Measurements from ENCODE around the gene PPT1. TPM values are rescaled to one million over a fixed set of nuclear protein-coding genes. Genes with fewer than 3 reads are reported as not detected.
A peak's percentile ranks its signal among the peaks of the same experiment; 100 is the strongest.

Gene PPT1
- total RNA-seq (2014; rRNA removed; shearing (Covaris generic)): 57.9 and 74.3 TPM in 2 replicates

DNA sequence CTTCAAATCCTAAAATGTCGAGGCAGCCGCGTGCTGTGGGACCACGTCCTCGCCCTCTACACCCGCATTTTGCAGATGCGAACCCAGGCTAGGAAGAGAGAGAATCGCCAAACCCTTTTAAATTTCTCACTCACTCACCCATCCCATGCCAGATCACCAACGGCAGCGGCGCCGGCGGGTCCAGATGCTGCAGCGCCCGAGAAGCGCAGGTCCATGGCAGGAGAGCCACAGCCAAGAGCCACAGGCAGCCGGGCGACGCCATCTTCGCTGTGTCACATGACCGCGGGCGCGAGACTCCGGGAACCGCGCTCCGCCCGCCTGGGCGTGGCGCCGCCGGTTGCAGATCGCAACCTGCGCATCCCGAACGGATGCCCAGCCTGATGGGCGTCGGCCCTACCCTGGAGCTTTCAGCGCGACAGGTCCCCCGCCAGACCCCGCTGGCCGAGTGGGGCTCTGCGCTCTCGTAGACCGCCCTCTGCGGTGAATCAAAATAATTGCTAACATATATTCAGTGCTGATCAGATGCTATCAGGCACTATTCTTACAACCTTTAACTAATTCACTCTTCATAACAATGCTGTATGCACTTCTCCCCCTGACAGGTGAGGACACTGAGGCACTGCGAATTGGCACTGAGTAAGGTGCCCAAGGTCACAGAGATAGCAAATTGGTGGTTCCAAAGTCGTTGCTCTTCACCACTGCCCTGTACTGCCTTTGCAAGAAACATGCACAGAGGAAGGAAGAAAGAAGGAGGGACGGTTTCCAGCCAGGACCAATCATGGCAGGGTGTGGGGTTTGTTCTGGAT, at the start of gene PPT1:
TSS of gene PPT1 (minus strand) at position 276 of the 806 bp plus-strand sequence. CDS start at position 262, 14 bp downstream.
- DNase-seq (ENCODE audit: low read depth): peak; percentile 86

- DNase-seq (ENCODE audit: low read depth): peak; percentile 63
Observed at GRCh38 chr1:40143891-40144575, 47.0 kb upstream of the PPT1 start.

DNA sequence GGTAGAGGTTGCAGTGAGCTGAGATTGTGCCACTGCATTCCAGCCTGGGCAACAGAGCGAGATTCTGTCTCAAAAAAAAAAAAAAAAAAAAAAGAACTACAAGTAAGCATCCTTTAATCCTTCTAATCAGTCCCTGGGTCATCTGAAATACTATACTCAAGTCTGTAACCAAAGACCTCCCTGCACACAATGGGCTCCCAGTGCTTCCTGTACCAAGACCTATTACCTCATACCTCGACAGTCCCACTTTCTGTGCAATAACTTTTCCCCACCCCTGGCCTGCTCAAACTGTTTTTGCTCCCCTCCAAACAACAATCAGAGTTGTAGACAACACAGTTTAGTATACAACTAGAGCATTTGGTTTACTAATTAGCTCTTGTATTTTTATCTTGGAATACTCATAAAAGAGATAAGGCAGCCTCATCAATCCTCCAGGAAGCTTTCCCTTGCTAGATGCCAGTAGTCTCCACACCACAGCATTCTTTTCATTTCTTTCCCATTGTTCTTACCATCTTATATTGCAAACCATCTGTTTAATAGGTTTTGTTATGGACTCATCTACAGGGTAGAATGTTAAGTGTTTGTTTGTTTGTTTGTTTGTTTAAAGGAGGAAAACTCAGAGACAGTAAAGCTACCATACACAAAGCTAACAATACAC, 45.0 kb upstream of the PPT1 start:
- DNase-seq (ENCODE audit: low read depth): no peak

DNA sequence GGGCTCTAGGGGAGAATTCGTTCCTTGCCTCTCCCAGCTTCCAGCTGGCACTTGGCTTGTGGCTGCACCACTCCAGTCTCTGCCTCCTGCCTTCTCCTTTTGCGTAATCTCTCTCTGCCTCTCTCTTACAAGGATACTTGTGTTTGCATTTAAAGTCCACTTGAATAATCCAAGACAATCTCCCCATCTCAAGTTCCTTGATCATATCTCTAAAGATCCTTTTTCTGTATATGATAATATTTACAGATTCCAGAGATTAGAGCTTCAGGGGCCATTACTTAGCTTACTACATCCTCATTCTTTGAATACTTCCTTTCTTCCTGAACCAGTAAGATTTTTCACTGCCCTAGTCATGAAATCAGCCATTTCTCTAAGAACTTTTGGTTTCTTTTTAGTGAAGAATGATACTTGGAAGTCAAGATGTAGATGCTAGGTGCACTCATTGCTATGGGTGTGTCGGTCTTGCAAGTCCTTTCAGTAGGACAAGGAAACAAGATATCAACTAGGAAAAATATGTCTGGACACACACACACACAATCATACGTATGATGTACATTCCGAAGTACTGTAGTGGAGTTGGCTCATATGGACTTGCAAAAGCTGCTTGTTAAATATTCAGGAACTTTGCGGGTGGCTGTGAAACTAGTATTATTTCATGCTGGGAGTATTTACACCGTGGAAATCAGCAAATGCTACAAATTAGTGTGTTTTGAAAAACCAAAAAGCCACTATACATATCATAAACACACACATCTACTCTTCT, 43.3 kb upstream of the PPT1 start:
- DNase-seq (ENCODE audit: low read depth): no peak

GRCh38 chr1:40133839-40134238, 36.8 kb upstream of the PPT1 start:
- no peak for DNase-seq (ENCODE audit: low read depth)

- no peak for DNase-seq (ENCODE audit: low read depth)
Observed at GRCh38 chr1:40133312-40133665, 36.2 kb upstream of the PPT1 start.

- no peak for DNase-seq (ENCODE audit: low read depth)
Observed at GRCh38 chr1:40132383-40133311, 35.6 kb upstream of the PPT1 start.

GRCh38 chr1:40130892-40131291, 33.8 kb upstream of the PPT1 start:
- DNase-seq (ENCODE audit: low read depth): no peak

- no peak for DNase-seq (ENCODE audit: low read depth)
Observed at GRCh38 chr1:40122855-40123254, 25.8 kb upstream of the PPT1 start.

DNA sequence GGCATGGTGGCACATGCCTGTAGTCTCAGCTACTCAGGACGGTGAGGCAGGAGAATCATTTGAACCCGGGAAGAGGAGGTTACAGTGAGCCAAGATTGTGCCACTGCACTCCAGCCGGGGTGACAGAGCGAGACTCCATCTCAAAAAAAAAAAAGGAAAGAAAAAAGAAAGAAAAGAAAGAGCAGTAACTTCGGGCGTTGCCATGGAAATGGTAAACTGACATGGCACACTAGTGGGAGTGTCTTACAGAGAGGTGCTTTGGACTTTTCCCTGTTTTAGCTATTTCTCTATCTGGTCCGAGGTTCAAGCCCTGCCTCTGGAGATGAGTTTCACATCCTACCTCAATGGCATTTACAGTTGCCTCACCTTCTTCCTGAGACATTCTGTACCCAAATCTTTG, 23.1 kb upstream of the PPT1 start:
- no peak for DNase-seq (ENCODE audit: low read depth)

- no peak for DNase-seq (ENCODE audit: low read depth)
Observed at GRCh38 chr1:40114400-40114799, 17.3 kb upstream of the PPT1 start.

DNA sequence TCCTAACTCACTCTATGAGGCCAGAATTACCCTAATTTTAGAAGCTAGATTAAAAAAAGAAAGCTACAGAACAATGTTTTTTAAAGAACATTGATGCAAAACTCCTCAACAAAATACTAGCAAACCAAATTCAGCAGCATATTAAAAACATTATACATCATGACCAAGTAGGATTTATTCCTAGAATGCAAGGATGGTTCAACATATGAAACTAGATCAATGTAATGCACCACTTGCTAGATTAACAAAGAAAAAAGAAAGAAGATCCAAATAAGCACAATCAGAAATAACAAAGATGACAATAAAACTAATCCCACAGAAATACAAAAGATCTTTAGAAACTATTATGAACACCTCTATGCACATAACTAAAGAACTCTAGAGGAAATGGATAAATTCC, 13.3 kb upstream of the PPT1 start:
- DNase-seq (ENCODE audit: low read depth): no peak

DNA sequence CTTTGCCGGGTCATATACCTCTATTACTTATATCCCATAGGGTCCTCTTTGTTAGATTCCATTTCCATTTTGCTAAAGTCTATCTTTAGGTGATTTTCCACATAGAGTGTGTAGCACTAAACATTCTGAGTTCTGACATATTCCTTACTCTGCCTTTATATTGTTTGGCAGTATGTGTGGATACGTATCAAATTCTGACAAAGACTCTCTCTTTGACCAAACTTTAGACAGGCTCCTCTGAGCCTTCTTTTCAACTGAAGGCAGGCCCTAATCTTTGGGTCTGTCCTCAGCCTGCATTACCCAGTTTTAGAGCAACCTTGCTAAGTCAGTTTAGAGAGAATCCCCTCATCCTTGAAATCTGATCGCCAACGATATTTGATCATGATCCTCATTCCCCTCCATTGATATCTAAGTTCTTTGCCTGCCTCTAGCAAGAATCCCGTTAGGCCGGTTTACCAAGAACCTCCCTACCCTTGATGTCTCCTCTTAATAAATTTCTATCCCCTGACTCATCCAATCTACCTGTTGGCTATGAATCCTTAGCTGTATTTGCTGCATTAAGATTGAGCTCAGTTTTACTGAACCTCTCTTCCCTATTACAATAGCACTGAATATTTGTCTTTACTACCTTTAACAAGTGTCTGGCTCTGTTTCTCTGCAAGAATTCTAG, 10.4 kb upstream of the PPT1 start:
- DNase-seq (ENCODE audit: low read depth): no peak

DNA sequence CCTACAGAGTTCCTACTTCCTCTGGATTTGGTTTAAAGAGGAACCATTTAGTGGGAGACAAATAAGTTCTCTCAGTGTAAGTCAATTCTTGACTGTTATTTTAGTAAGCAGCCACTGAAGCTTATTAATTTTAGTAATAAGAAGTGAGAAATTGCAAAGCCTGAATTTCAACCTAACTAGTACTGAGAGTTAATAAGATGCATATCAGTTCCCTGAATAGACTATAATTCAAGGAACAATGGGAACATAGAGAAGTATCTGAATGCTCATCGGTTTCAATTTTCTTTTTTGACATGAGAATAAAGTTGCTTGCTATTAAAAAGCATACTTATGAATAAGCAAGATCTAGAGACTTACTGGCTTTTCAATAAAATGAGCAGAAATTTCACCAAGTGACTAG, 8.0 kb upstream of the PPT1 start:
- no peak for DNase-seq (ENCODE audit: low read depth)

DNA sequence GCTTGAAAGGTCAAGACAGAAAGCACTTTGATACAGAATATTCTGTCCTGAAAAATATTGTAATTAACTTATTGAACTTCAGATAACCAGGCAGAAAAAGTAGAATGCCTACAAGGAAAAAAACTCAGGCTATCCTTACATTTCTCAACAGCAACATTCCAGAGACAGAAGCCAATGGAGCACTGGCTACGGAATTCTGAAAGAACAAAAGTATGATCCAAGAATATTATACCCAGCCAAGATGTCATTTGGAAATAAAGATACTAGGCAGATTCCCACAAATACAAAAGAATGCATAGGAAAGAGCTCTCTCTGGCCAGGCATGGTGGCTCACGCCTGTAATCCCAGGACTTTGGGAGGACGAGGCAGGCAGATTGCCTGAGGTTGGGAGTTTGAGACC, 5.8 kb upstream of the PPT1 start:
- DNase-seq (ENCODE audit: low read depth): no peak

DNA sequence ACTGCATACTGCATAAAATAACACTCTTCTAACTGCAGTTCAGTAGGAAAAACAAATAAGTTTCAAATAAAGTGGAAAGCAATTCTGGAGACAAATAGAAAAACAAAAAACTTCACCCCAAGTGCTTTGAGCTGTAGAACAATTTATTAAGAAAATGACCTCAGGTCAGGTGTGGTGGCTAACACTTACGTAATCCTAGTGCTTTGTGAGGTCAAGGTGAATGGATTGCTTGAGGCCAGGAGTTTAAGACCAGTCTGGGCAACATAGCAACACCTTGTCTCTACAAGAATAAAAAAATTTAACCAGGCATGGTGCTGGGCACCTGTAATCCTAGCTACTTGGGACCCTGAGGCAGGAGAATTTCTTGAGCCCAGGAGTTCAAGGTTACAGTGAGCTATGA, 5.0 kb upstream of the PPT1 start:
- DNase-seq (ENCODE audit: low read depth): no peak

DNA sequence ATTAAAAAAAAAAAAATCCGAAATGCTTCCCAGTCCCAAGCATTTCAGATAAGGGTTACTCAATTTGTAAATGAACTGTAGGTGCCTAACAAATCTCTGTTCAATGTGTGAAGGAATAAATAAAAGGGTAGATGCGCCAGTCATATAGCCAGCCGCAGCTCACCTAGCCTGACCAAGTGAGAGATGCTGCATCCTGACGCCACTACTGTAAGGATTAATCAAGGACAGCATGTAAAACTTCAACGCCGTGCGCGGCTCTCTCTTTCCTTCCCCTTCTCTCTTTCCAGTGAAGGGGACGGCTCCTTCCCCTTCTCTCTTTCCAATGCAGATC, 441 bp downstream of the PPT1 start:
- no peak for DNase-seq (ENCODE audit: low read depth)

- no peak for DNase-seq (ENCODE audit: low read depth)
Observed at GRCh38 chr1:40095806-40096205, 1.2 kb downstream of the PPT1 start.

DNA sequence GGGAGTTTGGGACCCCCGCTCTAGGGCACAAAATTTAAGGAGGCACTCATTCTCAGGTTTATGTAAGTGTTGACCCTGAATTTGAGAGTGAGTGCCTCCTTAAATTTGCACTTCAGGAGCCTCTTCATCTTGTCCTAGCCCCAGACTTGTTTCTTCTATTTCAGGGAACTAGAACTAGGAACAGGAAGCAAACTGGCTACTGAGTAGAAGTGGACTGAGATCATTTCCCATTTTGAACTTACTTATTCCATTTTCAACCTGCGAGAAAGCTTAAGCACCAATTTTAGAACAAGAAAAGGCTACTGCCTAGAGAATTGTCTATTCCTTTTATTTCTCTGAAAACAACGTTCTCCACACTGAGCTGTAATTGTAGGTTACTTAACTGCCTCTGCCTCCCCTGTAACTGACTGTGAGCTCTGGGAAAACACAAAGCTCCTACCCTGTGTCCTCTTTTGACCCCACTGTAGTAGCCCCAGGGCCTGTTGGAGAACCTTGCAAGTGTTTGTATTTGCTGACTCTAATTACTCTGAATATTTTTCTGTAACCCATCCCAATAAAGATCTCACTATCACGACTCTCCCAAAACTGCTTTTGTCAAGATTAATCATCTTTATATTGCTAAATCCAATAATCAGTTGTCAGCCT, 2.5 kb downstream of the PPT1 start:
- DNase-seq (ENCODE audit: low read depth): no peak

Data from Daoy (cell line).